ENCODE data around the gene MEDAG.
A peak's percentile ranks its signal among the peaks of the same experiment; 100 is the strongest.
"Not testable (repeated sequence)": the region's sequence is repeated elsewhere in the genome, so short reads cannot be mapped to it uniquely, and the experiment has no call there.

The MEDAG gene

DNA sequence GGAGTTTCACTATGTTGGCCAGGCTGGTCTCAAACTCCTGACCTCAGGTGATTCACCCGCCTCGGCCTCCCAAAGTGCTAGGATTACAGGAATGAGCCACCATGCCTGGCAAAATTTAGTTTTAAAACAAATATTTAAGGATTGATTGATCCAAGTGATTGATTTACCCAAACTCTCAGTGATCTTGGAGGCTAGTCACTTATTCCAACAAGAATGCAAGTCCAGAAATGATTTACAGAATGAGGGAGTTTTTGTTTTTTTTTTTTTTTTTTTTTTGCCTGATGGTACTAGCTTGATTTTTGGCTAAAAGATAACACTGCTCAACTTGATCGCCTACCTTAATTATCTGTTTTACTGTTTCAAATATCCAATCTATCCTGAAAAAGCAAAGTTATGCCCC is 20.7 kb downstream of the MEDAG start:
- TF ChIP-seq, protein P1, sequence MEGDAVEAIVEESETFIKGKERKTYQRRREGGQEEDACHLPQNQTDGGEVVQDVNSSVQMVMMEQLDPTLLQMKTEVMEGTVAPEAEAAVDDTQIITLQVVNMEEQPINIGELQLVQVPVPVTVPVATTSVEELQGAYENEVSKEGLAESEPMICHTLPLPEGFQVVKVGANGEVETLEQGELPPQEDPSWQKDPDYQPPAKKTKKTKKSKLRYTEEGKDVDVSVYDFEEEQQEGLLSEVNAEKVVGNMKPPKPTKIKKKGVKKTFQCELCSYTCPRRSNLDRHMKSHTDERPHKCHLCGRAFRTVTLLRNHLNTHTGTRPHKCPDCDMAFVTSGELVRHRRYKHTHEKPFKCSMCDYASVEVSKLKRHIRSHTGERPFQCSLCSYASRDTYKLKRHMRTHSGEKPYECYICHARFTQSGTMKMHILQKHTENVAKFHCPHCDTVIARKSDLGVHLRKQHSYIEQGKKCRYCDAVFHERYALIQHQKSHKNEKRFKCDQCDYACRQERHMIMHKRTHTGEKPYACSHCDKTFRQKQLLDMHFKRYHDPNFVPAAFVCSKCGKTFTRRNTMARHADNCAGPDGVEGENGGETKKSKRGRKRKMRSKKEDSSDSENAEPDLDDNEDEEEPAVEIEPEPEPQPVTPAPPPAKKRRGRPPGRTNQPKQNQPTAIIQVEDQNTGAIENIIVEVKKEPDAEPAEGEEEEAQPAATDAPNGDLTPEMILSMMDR (IDR thresholded peaks at IDR 0.05; ENCODE audit: insufficient read depth, low read depth, low read length, missing control alignments) = no peak
- H3K4me3 ChIP-seq (ENCODE audit: low read depth, low read length) = no peak overlapping the region
- DNase-seq (ENCODE audit: low read depth) = no peak

DNA sequence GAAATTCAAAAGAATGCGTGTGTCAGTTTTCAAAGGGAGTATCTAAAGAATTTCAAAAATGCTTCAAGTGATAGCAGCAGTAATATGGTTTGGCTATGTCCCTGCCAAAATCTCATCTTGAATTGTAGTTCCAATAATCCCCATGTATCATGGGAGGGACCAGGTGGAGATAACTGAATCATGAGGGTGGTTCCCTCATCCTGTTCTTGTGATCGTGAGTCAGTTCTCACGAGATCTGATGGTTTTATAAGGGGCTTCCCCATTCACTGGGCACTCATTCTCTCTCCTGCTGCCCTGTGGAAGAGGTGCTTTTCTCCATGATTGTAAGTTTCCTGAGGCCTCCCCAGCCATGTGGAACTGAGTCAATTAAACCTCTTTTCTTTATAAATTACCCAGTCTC is 21.1 kb downstream of the MEDAG start:
- DNase-seq (ENCODE audit: low read depth); H3K4me3 ChIP-seq (ENCODE audit: low read depth, low read length): not testable (repeated sequence)

- no peak overlapping the region for H3K4me3 ChIP-seq (ENCODE audit: low read depth, low read length)
- no peak for DNase-seq (ENCODE audit: low read depth)
- TF ChIP-seq, protein P1 (IDR thresholded peaks at IDR 0.05; ENCODE audit: insufficient read depth, low read depth, low read length, missing control alignments) = no peak
Observed at GRCh38 chr13:30927595-30927994, 21.5 kb downstream of the MEDAG start.

- H3K4me3 ChIP-seq (ENCODE audit: low read depth, low read length) = no peak overlapping the region
- TF ChIP-seq, protein P1 (IDR thresholded peaks at IDR 0.05; ENCODE audit: insufficient read depth, low read depth, low read length, missing control alignments) = no peak
- DNase-seq (ENCODE audit: low read depth) = no peak
Observed at GRCh38 chr13:30928978-30929377, 22.9 kb downstream of the MEDAG start.

GRCh38 chr13:30932481-30933353 is 26.6 kb downstream of the MEDAG start, which contains the start of gene TEX26:
TSS of gene TEX26 (plus strand) at chr13:30932656. CDS start at chr13:30932716, 60 bp downstream.
- TF ChIP-seq, protein P1 (IDR thresholded peaks at IDR 0.05; ENCODE audit: insufficient read depth, low read depth, low read length, missing control alignments) = no peak
- H3K4me3 ChIP-seq (ENCODE audit: low read depth, low read length) = no peak within 1 kb of the TSS
- DNase-seq (ENCODE audit: low read depth) = no peak

- H3K4me3 ChIP-seq (ENCODE audit: low read depth, low read length) = no peak overlapping the region
- no peak for DNase-seq (ENCODE audit: low read depth)
- TF ChIP-seq, protein P1 (IDR thresholded peaks at IDR 0.05; ENCODE audit: insufficient read depth, low read depth, low read length, missing control alignments) = no peak
Observed at GRCh38 chr13:30933354-30933670, 27.2 kb downstream of the MEDAG start.

DNA sequence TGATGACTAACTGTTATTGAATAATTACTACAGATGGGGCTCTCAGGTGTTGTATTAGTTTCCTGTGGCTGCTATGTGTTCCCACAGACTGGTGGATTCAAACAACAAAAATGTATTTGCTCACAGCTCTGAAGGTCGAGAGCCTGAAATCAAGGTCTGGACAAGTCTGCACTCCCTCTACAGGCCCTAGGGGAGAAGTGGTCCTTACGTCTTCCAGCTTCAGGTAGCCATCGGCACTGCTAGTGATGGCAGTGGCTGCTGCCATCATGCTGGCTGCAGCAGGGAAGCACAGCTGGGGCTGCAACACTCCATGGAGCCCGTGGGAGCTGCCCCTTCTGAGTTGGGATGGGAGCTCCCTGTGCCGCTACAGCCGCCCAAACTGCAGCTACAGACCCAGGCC is 28.3 kb downstream of the MEDAG start:
- H3K4me3 ChIP-seq (ENCODE audit: low read depth, low read length) = no peak overlapping the region
- DNase-seq (ENCODE audit: low read depth) = peak; percentile 9
- TF ChIP-seq, protein P1 (IDR thresholded peaks at IDR 0.05; ENCODE audit: insufficient read depth, low read depth, low read length, missing control alignments) = no peak
